ENCODE data around the gene CCDC142. TPM values are rescaled to one million over a fixed set of nuclear protein-coding genes. Genes with fewer than 3 reads are reported as not detected.

The CCDC142 gene
- total and polyA plus RNA-seq, 2 experiments from 2014 or later = 5.1 to 12.3 TPM

DNA sequence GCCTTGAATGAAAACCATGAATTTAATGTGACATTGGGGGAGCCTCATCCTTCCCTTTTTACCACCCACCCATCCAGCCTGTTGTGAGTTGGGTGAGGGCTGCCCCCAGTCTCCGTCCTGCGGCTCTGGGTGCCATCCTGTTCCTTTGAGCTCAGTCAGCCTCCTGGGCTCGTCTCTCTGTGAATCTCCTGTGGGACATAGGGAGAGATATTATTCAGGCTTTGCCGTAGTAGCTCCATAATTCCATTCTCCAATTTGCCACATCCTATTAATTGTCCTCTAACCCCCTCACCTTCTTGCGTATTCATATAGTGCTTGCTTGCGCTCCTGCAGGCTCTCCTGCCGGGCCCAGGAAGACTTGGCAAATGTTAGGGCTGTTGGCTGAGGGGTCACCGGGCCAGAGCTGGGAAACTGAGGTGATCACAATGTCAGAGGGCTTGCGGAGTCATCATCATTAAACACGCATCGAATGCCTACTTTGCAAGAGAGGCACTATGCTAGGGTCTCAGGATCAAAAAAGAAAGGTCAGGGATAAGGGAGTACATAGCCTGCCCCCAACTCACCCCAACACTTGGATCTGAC lies 43.9 kb upstream of the CCDC142 start:
- ATAC-seq (no peak), DNase-seq (ENCODE audit: low spot score) (no peak)
- peaks cover 7% of the 10 kb centered on the region; the same call in 1 of the 2 replicates for H3K4me1 ChIP-seq (ENCODE audit: insufficient read depth)
- no peak overlapping the region for H3K27ac ChIP-seq (ENCODE audit: low read depth)
- H3K9me2 ChIP-seq (ENCODE audit: insufficient read depth) = no peaks in the 10 kb centered on the region
- Mint-ChIP-seq H3K27me3 (ENCODE audit: insufficient read depth, low read depth, poor library complexity) (peaks cover 29% of the 10 kb centered on the region), H3K27ac (no peak overlapping the region), H3K9me3 (no peaks in the 10 kb centered on the region), H3K36me3 (ENCODE audit: low read depth) (peaks cover 37% of the 10 kb centered on the region), H3K4me1 (peaks cover 19% of the 10 kb centered on the region), H3K4me3 (peak overlapping the region; percentile 50; the same call in 1 of the 3 replicates)
- H2AFZ ChIP-seq = no peak overlapping the region
- H3F3A ChIP-seq (replicated peaks; ENCODE audit: low read depth) = 0 out of 2 replicates have a peak, but pooled peaks cover 12% of the 10 kb centered on the region
- peaks cover 9% of the 10 kb centered on the region; the same call in 1 of the 2 replicates for H4K20me1 ChIP-seq (replicated peaks; ENCODE audit: insufficient read depth)
- H3K27me3 ChIP-seq (ENCODE audit: insufficient read depth) = peaks cover 16% of the 10 kb centered on the region; the same call in 1 of the 2 replicates
- H3K4me2 ChIP-seq = no peak overlapping the region
- peaks cover 11% of the 10 kb centered on the region for H3K36me3 ChIP-seq (ENCODE audit: insufficient read depth)
- H3K4me3 ChIP-seq = no peak overlapping the region
- TF ChIP-seq JUNB (IDR thresholded peaks at IDR 0.05; ENCODE audit: unreplicated experiment) (no peak), ZNF331 (CRISPR knock-in tag; IDR thresholded peaks at IDR 0.05; ENCODE audit: low read depth) (no peak), EZH2 (IDR thresholded peaks at IDR 0.05; ENCODE audit: low read depth, unreplicated experiment) (no peak), STAT1 (IDR thresholded peaks at IDR 0.05; ENCODE audit: unreplicated experiment) (no peak), NANOG (IDR thresholded peaks at IDR 0.05; ENCODE audit: borderline replicate concordance) (no peak), REST (IDR thresholded peaks at IDR 0.05; ENCODE audit: unreplicated experiment) (no peak), POLR2AphosphoS5 (IDR thresholded peaks at IDR 0.05; ENCODE audit: low read depth) (no peak), ZNF114 (CRISPR knock-in tag; IDR thresholded peaks at IDR 0.05) (no peak), EZH2phosphoT487 (IDR thresholded peaks at IDR 0.05; ENCODE audit: unreplicated experiment) (no peak)
- TF ChIP-seq, protein P1, sequence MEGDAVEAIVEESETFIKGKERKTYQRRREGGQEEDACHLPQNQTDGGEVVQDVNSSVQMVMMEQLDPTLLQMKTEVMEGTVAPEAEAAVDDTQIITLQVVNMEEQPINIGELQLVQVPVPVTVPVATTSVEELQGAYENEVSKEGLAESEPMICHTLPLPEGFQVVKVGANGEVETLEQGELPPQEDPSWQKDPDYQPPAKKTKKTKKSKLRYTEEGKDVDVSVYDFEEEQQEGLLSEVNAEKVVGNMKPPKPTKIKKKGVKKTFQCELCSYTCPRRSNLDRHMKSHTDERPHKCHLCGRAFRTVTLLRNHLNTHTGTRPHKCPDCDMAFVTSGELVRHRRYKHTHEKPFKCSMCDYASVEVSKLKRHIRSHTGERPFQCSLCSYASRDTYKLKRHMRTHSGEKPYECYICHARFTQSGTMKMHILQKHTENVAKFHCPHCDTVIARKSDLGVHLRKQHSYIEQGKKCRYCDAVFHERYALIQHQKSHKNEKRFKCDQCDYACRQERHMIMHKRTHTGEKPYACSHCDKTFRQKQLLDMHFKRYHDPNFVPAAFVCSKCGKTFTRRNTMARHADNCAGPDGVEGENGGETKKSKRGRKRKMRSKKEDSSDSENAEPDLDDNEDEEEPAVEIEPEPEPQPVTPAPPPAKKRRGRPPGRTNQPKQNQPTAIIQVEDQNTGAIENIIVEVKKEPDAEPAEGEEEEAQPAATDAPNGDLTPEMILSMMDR (conservative IDR thresholded peaks at IDR 0.05; ENCODE audit: low read depth in 2 of 2) = no peak
- peaks cover 18% of the 10 kb centered on the region for H3K79me2 ChIP-seq (replicated peaks; ENCODE audit: insufficient read depth)

Data from GM23338 (cell line).